ENCODE data around the gene FOXN4. TPM values are rescaled to one million over a fixed set of nuclear protein-coding genes. Genes with fewer than 3 reads are reported as not detected.

FOXN4 gene
- polyA plus RNA-seq, 1 donor (not counting 4 experiments of a cell fraction or from before 2014, with no cell fraction given): not detected

DNA sequence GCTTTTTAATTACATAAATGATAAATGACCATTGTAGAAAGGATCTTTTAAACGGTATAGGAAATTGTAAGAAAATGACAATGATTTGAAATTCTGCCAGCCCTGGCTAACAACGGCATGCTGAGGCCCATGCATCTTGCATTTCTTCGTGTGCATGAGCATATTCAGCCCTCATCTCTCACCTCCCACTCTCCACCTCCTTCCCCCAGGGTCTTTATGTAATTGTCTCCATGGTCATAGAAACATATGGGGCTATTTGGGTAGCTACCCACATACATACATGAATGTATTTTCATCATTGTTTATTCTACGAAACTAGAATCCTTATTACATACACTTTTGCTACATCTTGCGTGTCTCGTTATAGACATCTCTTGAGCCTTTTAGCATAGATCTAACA lies 43.1 kb upstream of the FOXN4 start:
- TF ChIP-seq, protein P1, sequence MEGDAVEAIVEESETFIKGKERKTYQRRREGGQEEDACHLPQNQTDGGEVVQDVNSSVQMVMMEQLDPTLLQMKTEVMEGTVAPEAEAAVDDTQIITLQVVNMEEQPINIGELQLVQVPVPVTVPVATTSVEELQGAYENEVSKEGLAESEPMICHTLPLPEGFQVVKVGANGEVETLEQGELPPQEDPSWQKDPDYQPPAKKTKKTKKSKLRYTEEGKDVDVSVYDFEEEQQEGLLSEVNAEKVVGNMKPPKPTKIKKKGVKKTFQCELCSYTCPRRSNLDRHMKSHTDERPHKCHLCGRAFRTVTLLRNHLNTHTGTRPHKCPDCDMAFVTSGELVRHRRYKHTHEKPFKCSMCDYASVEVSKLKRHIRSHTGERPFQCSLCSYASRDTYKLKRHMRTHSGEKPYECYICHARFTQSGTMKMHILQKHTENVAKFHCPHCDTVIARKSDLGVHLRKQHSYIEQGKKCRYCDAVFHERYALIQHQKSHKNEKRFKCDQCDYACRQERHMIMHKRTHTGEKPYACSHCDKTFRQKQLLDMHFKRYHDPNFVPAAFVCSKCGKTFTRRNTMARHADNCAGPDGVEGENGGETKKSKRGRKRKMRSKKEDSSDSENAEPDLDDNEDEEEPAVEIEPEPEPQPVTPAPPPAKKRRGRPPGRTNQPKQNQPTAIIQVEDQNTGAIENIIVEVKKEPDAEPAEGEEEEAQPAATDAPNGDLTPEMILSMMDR (optimal IDR thresholded peaks at IDR 0.05 in 1 of 3, IDR thresholded peaks at IDR 0.05 in 1 of 3, conservative IDR thresholded peaks at IDR 0.05 in 1 of 3; ENCODE audit: extremely low read depth in 1 of 3, insufficient read depth in 2 of 3, low read length in 3 of 3): no peak
- no peak for TF ChIP-seq EZH2 (IDR thresholded peaks at IDR 0.05; ENCODE audit: low read length)
- Histone ChIP-seq H3K36me3 (ENCODE audit: control insufficient read depth in 2 of 2, extremely low read depth in 1 of 2, insufficient read depth in 2 of 2, low read length in 2 of 2) (no peaks in the 10 kb centered on the region), H3K9me1 (ENCODE audit: control insufficient read depth, extremely low read depth, insufficient read depth, low read length) (no peaks in the 10 kb centered on the region), H3K4me1 (ENCODE audit: control insufficient read depth, extremely low read depth, insufficient read depth, low read length) (no peaks in the 10 kb centered on the region), H3K9ac (ENCODE audit: control insufficient read depth, extremely low read depth, insufficient read depth, low read length) (no peak overlapping the region), H3K4me2 (ENCODE audit: control insufficient read depth, extremely low read depth, insufficient read depth, low read depth, low read length) (no peak overlapping the region), H2AFZ (ENCODE audit: control insufficient read depth, low read length) (no peak overlapping the region), H4K20me1 (ENCODE audit: control insufficient read depth, extremely low read depth, insufficient read depth, low read length) (no peaks in the 10 kb centered on the region), H3K27me3 (ENCODE audit: control insufficient read depth, extremely low read depth, insufficient read depth, low read length) (no peaks in the 10 kb centered on the region), H3K9me3 (ENCODE audit: control insufficient read depth, low read depth, low read length) (no peaks in the 10 kb centered on the region), H3K27ac (ENCODE audit: control insufficient read depth, insufficient read depth, low read length) (no peak overlapping the region), H3K79me2 (ENCODE audit: control insufficient read depth, insufficient read depth, low read length) (no peaks in the 10 kb centered on the region), H3K4me3 (ENCODE audit: control insufficient read depth in 2 of 3, extremely low read depth in 1 of 3, insufficient read depth in 2 of 3, low read depth in 1 of 3, low read length in 3 of 3) (no peak overlapping the region)
- DNase-seq (ENCODE audit: low read depth, low spot score): no peak
- no peak for FAIRE-seq
- dilution Hi-C loops (cut with MboI; ENCODE audit: extremely low pct_ligation_motif_present, low sequenced_read_pairs): no loop called here

DNA sequence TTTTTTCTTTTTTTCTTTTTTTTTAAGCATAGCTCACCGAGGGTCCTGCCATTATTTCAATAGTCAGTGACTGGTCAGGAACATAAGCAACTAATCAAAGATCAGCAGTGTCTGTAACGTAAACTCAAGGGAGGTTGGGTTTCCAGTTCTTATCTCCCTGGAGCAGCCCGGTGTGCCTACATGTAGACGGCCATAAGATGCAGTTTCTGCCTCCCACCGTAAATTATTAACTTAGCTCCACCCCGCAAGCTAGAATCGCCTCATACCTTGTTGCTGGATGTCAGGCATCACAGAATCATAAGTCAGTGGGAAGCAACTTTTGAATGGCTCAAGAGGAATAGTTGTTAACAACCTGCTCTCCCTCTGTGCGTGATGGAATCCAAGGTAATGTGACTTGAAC lies 38.5 kb upstream of the FOXN4 start, which contains the start of gene MYO1H:
MYO1H (plus strand) TSS at position 312 of the 400 bp plus-strand sequence; CDS start at position 373, 61 bp downstream.
- FAIRE-seq: no peak
- TF ChIP-seq, protein P1 (optimal IDR thresholded peaks at IDR 0.05 in 1 of 3, IDR thresholded peaks at IDR 0.05 in 1 of 3, conservative IDR thresholded peaks at IDR 0.05 in 1 of 3; ENCODE audit: extremely low read depth in 1 of 3, insufficient read depth in 2 of 3, low read length in 3 of 3): no peak
- TF ChIP-seq EZH2 (IDR thresholded peaks at IDR 0.05; ENCODE audit: low read length): no peak
- no peaks in the 10 kb centered on the region for H3K4me1 ChIP-seq (ENCODE audit: control insufficient read depth, extremely low read depth, insufficient read depth, low read length)
- H3K36me3 ChIP-seq (ENCODE audit: control insufficient read depth in 2 of 2, extremely low read depth in 1 of 2, insufficient read depth in 2 of 2, low read length in 2 of 2): no peaks in the 10 kb centered on the region
- H3K4me3 ChIP-seq (ENCODE audit: control insufficient read depth in 2 of 3, extremely low read depth in 1 of 3, insufficient read depth in 2 of 3, low read depth in 1 of 3, low read length in 3 of 3): no peak within 1 kb of the TSS
- dilution Hi-C loops (cut with MboI; ENCODE audit: extremely low pct_ligation_motif_present, low sequenced_read_pairs): no loop called here
- no peak for DNase-seq (ENCODE audit: low read depth, low spot score)
- no peaks in the 10 kb centered on the region for H3K9me1 ChIP-seq (ENCODE audit: control insufficient read depth, extremely low read depth, insufficient read depth, low read length)
- no peaks in the 10 kb centered on the region for H3K27me3 ChIP-seq (ENCODE audit: control insufficient read depth, extremely low read depth, insufficient read depth, low read length)
- no peaks in the 10 kb centered on the region for H3K9me3 ChIP-seq (ENCODE audit: control insufficient read depth, low read depth, low read length)
- H3K27ac ChIP-seq (ENCODE audit: control insufficient read depth, insufficient read depth, low read length): no peak within 1 kb of the TSS
- no peaks in the 10 kb centered on the region for H3K79me2 ChIP-seq (ENCODE audit: control insufficient read depth, insufficient read depth, low read length)
- no peak within 1 kb of the TSS for H3K9ac ChIP-seq (ENCODE audit: control insufficient read depth, extremely low read depth, insufficient read depth, low read length)
- no peaks in the 10 kb centered on the region for H4K20me1 ChIP-seq (ENCODE audit: control insufficient read depth, extremely low read depth, insufficient read depth, low read length)
- no peak within 1 kb of the TSS for H2AFZ ChIP-seq (ENCODE audit: control insufficient read depth, low read length)
- no peak within 1 kb of the TSS for H3K4me2 ChIP-seq (ENCODE audit: control insufficient read depth, extremely low read depth, insufficient read depth, low read depth, low read length)

All from keratinocyte (primary cell).